Immature natural killer cell (primary cell): ENCODE data around the gene PARP1. TPM values are rescaled to one million over a fixed set of nuclear protein-coding genes. Genes with fewer than 3 reads are reported as not detected.
A peak's percentile ranks its signal among the peaks of the same experiment; 100 is the strongest.

Experiments
- DNase-seq, 3 donors: peaks; one replicate each; pipeline ENCODE4 v3.0.0; 2022; ENCODE audit warnings: mixed read lengths in 1 of 3
- H3K27ac Mint-ChIP-seq, 6 donors: one replicate each; pipeline ENCODE4 v1.8.0; 2020; ENCODE audit warnings: mixed read lengths in 6 of 6, mild to moderate bottlenecking in 5 of 6, inconsistent platforms in 4 of 6, moderate library complexity in 3 of 6
- H3K27me3 Mint-ChIP-seq, 3 donors: one replicate each; pipeline ENCODE4 v1.8.0; 2020 to 2021; ENCODE audit warnings: low read depth in 3 of 3, mild to moderate bottlenecking in 3 of 3, mixed read lengths in 3 of 3, moderate library complexity in 3 of 3, inconsistent platforms in 1 of 3
- H3K36me3 Mint-ChIP-seq, 3 donors: one replicate each; pipeline ENCODE4 v1.8.0; 2020; ENCODE audit warnings: mixed read lengths in 3 of 3, inconsistent platforms in 2 of 3, mild to moderate bottlenecking in 2 of 3
- H3K4me1 Mint-ChIP-seq, 2 donors: one replicate each; pipeline ENCODE4 v1.8.0; 2020; ENCODE audit warnings: inconsistent platforms in 2 of 2, mild to moderate bottlenecking in 2 of 2, mixed read lengths in 2 of 2, moderate library complexity in 1 of 2
- H3K4me3 Mint-ChIP-seq, 5 donors: one replicate each; pipeline ENCODE4 v1.8.0; 2020; ENCODE audit warnings: mild to moderate bottlenecking in 5 of 5, mixed read lengths in 5 of 5, inconsistent platforms in 3 of 5, moderate library complexity in 3 of 5
- H3K9me3 Mint-ChIP-seq, 6 donors: one replicate each; pipeline ENCODE4 v1.8.0; 2020; ENCODE audit warnings: mild to moderate bottlenecking in 6 of 6, mixed read lengths in 6 of 6, inconsistent platforms in 4 of 6, moderate library complexity in 3 of 6
- polyA plus RNA-seq, 3 donors: library from polyadenylated mRNA; unstranded; fragments of 300-500 nt; fragmentation: Illumina TruSeq; gene quantifications; one replicate each; pipeline ENCODE4 v1.2.3, GENCODE V29; 2021

PARP1 gene
- polyA plus RNA-seq, 3 donors from 2014 or later = 36.7 to 130 (median 63.2) TPM

DNA sequence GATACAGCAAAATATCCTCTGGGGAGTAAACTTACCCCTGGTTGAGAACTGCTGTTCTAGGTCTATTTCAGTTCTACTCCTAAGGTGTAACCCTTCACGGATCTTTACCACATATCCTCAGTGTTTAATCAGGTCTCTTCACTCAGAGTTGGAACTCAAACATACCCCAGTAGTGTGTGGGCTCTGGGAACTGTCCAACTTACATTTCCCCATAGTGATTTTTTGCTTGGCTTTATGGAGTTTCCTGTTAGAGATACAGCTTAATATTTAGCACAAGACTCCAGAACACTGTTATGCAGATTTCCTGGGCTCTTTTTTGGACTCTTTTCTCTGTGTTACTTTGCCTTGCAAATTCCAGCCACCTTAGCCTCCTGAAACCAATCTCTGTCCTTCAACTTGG is 72.2 kb downstream of the PARP1 start:
- H3K4me3 Mint-ChIP-seq = no peak overlapping the region
- peaks cover 7 to 12% of the 10 kb centered on the region in 2 donors for H3K4me1 Mint-ChIP-seq
- no peak overlapping the region for H3K27ac Mint-ChIP-seq
- DNase-seq = no peak
- peaks cover 0 to 6% (median under 1%) of the 10 kb centered on the region in 6 donors for H3K9me3 Mint-ChIP-seq
- H3K27me3 Mint-ChIP-seq = peaks cover 2 to 4% (median 3%) of the 10 kb centered on the region in 3 donors
- H3K36me3 Mint-ChIP-seq = peaks cover 0 to 2% (median 0%) of the 10 kb centered on the region in 3 donors

DNA sequence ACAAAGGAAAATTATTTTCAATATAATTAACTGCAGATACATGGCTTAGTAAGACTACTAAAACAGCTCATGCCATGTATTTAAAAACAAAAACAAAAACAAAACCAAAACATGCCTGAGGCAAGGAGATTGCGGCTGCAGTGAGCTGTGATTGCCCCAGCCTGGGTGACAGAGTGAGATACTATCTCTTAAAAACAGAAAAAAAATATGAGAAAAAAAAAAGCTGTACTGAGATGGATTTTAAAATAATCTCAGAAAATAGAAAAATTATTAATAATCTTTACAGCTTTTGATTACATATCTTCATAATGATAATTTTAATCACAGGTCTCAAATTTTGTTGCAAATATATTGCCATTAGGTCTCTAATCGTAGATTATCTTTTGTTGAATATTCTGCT is 74.9 kb downstream of the PARP1 start:
- Mint-ChIP-seq H3K9me3 (no peaks in the 10 kb centered on the region), H3K4me3 (peak overlapping the region; percentile 47 to 82 (median 76))

DNA sequence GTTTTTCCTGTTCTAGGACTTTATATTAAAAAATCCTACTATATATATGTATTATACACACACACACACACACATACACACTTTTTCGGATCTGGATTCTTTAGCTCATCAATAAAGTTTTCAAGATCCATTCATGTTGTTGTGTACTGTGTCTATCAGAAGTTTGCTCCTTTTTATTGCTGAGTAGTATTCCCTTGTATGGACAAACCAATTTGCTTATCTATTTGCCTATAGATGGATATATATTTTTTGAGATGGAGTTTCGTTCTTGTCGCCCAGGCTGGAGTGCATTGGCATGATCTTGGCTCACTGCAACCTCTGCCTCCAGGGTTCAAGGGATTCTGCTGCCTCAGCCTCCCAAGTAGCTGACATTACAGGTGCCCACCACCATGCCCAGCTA is 78.7 kb downstream of the PARP1 start:
- Mint-ChIP-seq H3K27me3 (peaks cover 0 to 3% (median 1%) of the 10 kb centered on the region in 3 donors), H3K9me3 (no peaks in the 10 kb centered on the region), H3K27ac (no peak overlapping the region)

More for the DNA sequence above, 74.9 kb downstream of the PARP1 start:
- DNase-seq = peak in 2 of 3 donors; percentile 10 to 14
- H3K36me3 Mint-ChIP-seq = no peaks in the 10 kb centered on the region
- H3K4me1 Mint-ChIP-seq = peaks cover 7 to 12% of the 10 kb centered on the region in 2 donors
- peak overlapping the region in 4 of 6 donors; percentile 24 to 89 (median 48) for H3K27ac Mint-ChIP-seq
- H3K27me3 Mint-ChIP-seq = peaks cover 0 to 3% (median 0%) of the 10 kb centered on the region in 3 donors

DNA sequence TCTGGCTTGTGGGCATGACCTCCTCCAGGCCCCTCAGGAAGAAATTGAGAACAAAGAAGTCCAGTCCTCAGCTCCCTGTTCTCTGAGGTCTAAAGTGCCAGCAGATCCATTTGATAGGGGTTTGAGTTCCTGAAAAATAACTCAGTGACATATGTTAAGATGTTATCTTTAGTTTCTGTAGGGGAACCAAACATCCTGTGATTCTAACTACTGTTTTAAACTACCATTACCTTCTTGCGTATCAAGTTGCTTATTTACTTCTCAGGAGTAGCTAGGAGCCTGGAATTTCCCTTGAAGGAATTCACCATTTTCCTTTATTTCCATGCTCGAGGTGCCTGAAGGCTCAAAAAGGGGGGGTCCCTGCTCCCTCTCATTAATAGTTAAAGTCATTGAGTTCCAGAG is 80.1 kb downstream of the PARP1 start:
- H3K27ac Mint-ChIP-seq = no peak overlapping the region
- H3K36me3 Mint-ChIP-seq = no peaks in the 10 kb centered on the region
- no peak for DNase-seq
- peaks cover 0 to 3% (median 1%) of the 10 kb centered on the region in 3 donors for H3K27me3 Mint-ChIP-seq
- peaks cover under 1 to 2% of the 10 kb centered on the region in 2 donors for H3K4me1 Mint-ChIP-seq
- no peaks in the 10 kb centered on the region for H3K9me3 Mint-ChIP-seq
- no peak overlapping the region for H3K4me3 Mint-ChIP-seq

More for the DNA sequence above, 78.7 kb downstream of the PARP1 start:
- no peaks in the 10 kb centered on the region for H3K36me3 Mint-ChIP-seq
- no peak overlapping the region for H3K4me3 Mint-ChIP-seq
- H3K4me1 Mint-ChIP-seq = peaks cover 7 to 12% of the 10 kb centered on the region in 2 donors
- DNase-seq = no peak

DNA sequence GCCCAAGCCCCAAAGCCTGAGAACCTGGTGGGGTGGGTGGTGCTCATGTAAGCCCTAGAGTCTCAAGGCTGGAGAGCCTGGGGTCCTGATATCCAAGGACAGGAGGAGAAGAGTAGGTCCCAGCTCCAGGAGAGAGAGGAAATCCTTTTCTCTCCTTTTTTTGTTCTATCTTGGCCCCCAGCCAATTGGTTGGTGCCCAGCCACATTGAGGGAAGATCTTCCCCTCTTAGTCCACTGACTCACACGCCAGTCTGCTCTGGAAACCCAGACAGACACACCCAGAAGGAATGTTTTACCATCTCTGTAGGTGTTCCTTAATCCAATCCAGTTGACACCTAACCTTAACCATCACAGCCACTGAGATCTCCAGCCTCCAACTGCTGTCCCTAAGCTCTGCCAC is 82.7 kb downstream of the PARP1 start:
- H3K4me3 Mint-ChIP-seq = no peak overlapping the region
- H3K9me3 Mint-ChIP-seq = no peaks in the 10 kb centered on the region
- no peak overlapping the region for H3K27ac Mint-ChIP-seq
- no peak for DNase-seq
- H3K4me1 Mint-ChIP-seq = no peaks in the 10 kb centered on the region
- peaks cover 3 to 7% (median 4%) of the 10 kb centered on the region in 3 donors for H3K27me3 Mint-ChIP-seq
- no peaks in the 10 kb centered on the region for H3K36me3 Mint-ChIP-seq

DNA sequence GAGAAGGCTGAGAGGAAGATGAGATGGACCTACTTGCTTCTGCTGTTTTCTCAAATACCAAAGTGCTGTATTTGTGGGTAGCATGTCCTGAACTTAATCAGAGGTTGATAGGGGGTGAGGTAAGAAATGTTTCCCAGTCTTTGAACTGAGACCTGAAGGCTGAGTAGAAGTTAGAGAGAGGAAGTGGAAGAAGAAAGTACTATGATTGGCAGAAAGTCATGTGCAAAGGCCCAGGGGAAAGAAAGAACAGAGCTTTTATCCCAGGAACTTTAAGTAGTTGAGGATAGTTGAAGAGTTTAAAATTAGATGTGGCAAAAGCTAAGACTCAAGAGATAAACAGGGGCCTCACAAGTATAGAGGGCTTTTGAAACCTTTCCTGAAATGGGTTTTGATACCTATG is 83.4 kb downstream of the PARP1 start:
- H3K9me3 Mint-ChIP-seq = no peaks in the 10 kb centered on the region
- DNase-seq = no peak
- no peak overlapping the region for H3K4me3 Mint-ChIP-seq
- H3K4me1 Mint-ChIP-seq = no peaks in the 10 kb centered on the region
- no peaks in the 10 kb centered on the region for H3K36me3 Mint-ChIP-seq
- no peak overlapping the region for H3K27ac Mint-ChIP-seq
- H3K27me3 Mint-ChIP-seq = peaks cover 4 to 7% (median 4%) of the 10 kb centered on the region in 3 donors

DNA sequence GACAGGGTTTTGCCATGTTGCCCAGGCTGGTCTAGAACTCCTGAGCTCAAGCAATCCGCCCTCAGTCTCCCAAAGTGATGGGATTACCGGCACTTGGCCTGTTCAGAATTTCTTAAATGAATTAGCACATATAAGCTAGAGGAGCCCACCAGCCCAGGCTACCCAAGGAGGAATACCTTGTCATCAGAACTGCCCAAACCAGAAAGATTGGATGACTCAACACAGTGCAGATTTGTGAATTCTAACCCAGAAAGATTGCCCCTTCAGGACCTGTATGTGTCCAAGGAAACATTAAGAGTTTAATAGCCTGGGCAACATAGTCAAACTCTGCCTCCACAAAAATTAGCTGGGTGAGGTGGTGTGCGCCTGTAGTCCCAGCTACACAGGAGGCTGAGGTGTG is 84.9 kb downstream of the PARP1 start:
- H3K4me1 Mint-ChIP-seq = no peaks in the 10 kb centered on the region
- no peak for DNase-seq
- no peaks in the 10 kb centered on the region for H3K9me3 Mint-ChIP-seq
- no peak overlapping the region for H3K27ac Mint-ChIP-seq
- H3K36me3 Mint-ChIP-seq = no peaks in the 10 kb centered on the region
- no peak overlapping the region for H3K4me3 Mint-ChIP-seq
- H3K27me3 Mint-ChIP-seq = peaks cover 5 to 7% (median 5%) of the 10 kb centered on the region in 3 donors

DNA sequence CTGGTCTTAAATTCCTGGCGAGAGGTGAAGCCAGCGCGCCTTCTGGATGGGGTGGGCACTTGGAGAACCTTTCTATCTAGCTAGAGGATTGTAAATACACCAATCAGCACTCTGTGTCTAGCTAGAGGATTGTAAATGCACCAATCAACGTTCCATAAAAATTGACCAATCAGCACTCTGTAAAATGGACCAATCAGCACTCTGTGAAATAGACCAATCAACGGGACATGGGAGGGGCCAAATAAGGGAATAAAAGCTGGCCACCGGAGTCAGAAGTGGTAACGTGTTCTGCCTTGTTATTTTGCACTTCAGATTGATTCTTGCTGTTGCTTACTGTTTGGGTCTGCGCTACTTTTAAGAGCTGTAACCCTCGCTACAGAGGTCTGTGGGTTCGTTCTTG is 87.0 kb downstream of the PARP1 start:
- peaks cover 5 to 10% (median 9%) of the 10 kb centered on the region in 3 donors for H3K27me3 Mint-ChIP-seq
- H3K27ac Mint-ChIP-seq = no peak overlapping the region
- no peaks in the 10 kb centered on the region for H3K4me1 Mint-ChIP-seq
- H3K4me3 Mint-ChIP-seq = no peak overlapping the region
- no peaks in the 10 kb centered on the region for H3K36me3 Mint-ChIP-seq
- H3K9me3 Mint-ChIP-seq = no peaks in the 10 kb centered on the region
- no peak for DNase-seq

DNA sequence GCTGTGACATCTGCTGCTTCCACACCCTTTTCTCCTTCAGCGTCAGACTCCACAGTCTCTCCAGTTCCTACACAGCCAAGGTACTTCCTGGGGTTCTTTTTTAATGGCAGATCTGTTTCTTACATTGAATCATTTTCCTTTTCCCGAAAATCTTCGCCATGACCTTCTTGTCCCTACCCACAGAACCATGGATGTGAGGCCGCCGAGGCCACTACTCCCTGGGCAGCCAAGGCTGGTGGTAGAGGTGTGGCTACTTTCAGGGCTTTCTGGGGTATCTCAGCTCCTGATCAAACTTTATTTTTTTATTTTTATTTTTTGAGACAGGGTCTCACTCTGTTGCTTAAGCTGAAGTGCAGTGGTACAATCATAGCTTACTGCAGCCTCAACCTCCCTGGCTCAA is 89.4 kb downstream of the PARP1 start:
- Mint-ChIP-seq H3K36me3 (no peaks in the 10 kb centered on the region), H3K9me3 (no peaks in the 10 kb centered on the region), H3K4me3 (no peak overlapping the region), H3K27ac (no peak overlapping the region), H3K27me3 (peaks cover 5 to 16% (median 9%) of the 10 kb centered on the region in 3 donors), H3K4me1 (no peaks in the 10 kb centered on the region)
- no peak for DNase-seq

DNA sequence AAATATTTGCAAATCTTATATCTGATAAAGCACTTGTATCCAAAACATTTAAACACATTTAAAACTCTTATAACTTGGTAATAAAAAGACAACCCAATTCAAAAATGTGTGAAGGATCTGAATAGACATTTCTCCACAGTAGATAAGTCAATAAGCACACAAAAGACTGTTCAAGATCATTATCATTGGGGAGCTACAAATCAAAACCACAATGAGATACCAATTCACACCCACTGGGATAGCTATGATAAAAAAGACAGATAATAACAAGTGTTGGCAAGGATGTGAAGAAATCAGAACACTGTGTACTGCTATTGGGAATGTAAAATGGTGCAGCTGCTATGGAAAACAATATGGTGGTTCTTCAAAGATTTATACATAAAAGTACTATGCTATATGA is 93.8 kb downstream of the PARP1 start:
- no peak overlapping the region for H3K27ac Mint-ChIP-seq
- H3K27me3 Mint-ChIP-seq = peaks cover 2 to 18% (median 15%) of the 10 kb centered on the region in 3 donors
- no peak overlapping the region for H3K4me3 Mint-ChIP-seq
- no peak for DNase-seq
- no peaks in the 10 kb centered on the region for H3K36me3 Mint-ChIP-seq
- no peaks in the 10 kb centered on the region for H3K9me3 Mint-ChIP-seq
- peaks cover 0 to 3% of the 10 kb centered on the region in 2 donors for H3K4me1 Mint-ChIP-seq

DNA sequence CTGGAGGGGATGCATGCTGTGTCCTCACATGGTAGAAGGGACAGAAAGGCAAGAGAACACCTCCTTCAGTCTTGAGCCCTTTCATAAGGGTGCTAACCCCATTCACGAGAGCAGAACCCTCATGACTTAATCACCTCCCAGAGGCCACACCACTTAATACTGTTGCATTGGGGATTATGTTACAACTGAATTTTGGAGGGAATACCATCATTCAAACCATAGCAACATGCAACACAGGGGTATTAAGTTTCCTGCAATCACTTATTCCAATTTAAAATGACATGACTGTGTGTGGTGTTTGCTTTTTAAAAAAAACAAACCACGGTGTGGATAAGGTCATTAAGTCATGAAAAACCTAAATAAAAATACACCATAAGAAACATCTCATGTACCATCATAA is 95.8 kb downstream of the PARP1 start:
- no peaks in the 10 kb centered on the region for H3K9me3 Mint-ChIP-seq
- no peak overlapping the region for H3K4me3 Mint-ChIP-seq
- peaks cover 7 to 9% of the 10 kb centered on the region in 2 donors for H3K4me1 Mint-ChIP-seq
- H3K27me3 Mint-ChIP-seq = peaks cover 2 to 18% (median 14%) of the 10 kb centered on the region in 3 donors
- DNase-seq = no peak
- H3K27ac Mint-ChIP-seq = no peak overlapping the region
- no peaks in the 10 kb centered on the region for H3K36me3 Mint-ChIP-seq

DNA sequence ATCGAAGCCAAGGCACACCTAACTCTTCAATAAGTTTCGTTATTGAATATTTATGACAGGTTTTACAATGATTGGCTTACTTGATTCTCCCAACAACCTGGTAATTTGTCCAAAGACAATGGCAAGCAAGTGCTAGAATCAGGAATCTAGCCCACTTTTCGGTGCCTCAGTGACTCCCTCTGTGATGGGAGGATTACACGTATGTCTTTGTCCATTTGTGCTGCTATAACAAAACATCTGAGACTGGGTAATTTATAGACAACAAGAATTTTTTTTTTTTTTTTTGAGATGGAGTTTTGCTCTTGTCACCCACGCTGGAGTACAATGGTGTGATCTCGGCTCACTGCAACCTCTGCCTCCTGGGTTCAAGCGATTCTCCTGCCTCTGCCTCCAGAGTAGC is 96.5 kb downstream of the PARP1 start:
- peaks cover 7 to 9% of the 10 kb centered on the region in 2 donors for H3K4me1 Mint-ChIP-seq
- H3K9me3 Mint-ChIP-seq = no peaks in the 10 kb centered on the region
- DNase-seq = no peak
- H3K27ac Mint-ChIP-seq = no peak overlapping the region
- H3K4me3 Mint-ChIP-seq = no peak overlapping the region
- peaks cover 2 to 13% (median 10%) of the 10 kb centered on the region in 3 donors for H3K27me3 Mint-ChIP-seq
- no peaks in the 10 kb centered on the region for H3K36me3 Mint-ChIP-seq

Other genes with a start within 250 kb of the PARP1 start
- 10 to 100 TPM in 2 of 3 donors, 1 to 10 TPM in 1; 4.8 to 23.2 (median 11.2) TPM for gene ACBD3, start 221.4 kb downstream of the PARP1 start, polyA plus RNA-seq
- gene MIXL1, start 184.4 kb downstream of the PARP1 start, polyA plus RNA-seq = not detected
- 1 to 10 TPM in 2 of 3 donors, under 1 TPM in 1; 0.94 to 3.1 (median 1.8) TPM for gene LIN9, start 98.9 kb downstream of the PARP1 start, polyA plus RNA-seq
- not detected for gene STUM, start 140.7 kb upstream of the PARP1 start, polyA plus RNA-seq